ENCODE measurements around the gene DPP9. TPM values are rescaled to one million over a fixed set of nuclear protein-coding genes. Genes with fewer than 3 reads are reported as not detected.

Gene DPP9
- total and polyA plus RNA-seq, 2 of the 8 experiments (the other 6 are each of a cell fraction or from before 2014, with no cell fraction given) = 11.6 to 40.7 TPM

DNA sequence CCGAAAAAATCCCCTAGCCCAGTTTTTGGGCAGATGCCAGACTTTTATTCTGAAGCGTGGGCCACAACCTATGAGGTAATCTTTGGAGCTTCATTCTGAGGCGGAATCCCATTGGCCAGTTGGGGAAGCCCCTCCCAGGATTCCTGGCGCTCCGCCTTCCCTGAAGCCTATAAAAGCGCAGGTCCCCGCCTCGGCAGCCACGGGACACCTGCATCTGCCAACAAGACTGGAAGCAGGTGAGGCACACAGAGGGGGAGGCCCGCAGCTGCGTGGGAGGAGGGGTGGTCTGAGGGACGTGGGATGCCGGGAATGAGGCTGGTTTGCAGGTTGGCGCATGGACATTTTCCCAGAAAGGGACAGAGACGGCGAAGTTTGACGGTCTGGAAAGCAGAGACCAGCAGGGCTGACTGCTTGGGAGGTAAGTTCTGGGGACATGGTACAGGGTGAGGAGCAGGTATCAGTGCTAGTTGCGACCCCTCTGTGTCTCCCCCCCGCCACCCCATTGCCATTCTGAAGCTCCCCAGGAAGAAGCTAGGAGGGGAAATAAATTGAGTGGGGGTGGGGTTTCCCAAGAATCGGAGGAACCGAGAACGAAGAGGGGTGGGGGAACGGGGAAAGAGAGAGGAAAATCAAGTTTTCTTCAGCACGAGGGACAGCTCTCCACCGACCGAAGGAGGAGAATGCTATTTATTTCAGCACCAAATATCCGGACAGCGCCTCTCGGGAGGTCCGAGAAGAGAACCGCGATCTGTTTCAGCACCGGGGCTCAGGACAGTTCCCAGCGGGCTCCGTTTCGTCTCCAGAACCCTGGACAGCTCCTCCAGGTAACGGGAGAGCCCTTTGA is 45.5 kb upstream of the DPP9 start (continued):
- TF ChIP-seq, protein P1, sequence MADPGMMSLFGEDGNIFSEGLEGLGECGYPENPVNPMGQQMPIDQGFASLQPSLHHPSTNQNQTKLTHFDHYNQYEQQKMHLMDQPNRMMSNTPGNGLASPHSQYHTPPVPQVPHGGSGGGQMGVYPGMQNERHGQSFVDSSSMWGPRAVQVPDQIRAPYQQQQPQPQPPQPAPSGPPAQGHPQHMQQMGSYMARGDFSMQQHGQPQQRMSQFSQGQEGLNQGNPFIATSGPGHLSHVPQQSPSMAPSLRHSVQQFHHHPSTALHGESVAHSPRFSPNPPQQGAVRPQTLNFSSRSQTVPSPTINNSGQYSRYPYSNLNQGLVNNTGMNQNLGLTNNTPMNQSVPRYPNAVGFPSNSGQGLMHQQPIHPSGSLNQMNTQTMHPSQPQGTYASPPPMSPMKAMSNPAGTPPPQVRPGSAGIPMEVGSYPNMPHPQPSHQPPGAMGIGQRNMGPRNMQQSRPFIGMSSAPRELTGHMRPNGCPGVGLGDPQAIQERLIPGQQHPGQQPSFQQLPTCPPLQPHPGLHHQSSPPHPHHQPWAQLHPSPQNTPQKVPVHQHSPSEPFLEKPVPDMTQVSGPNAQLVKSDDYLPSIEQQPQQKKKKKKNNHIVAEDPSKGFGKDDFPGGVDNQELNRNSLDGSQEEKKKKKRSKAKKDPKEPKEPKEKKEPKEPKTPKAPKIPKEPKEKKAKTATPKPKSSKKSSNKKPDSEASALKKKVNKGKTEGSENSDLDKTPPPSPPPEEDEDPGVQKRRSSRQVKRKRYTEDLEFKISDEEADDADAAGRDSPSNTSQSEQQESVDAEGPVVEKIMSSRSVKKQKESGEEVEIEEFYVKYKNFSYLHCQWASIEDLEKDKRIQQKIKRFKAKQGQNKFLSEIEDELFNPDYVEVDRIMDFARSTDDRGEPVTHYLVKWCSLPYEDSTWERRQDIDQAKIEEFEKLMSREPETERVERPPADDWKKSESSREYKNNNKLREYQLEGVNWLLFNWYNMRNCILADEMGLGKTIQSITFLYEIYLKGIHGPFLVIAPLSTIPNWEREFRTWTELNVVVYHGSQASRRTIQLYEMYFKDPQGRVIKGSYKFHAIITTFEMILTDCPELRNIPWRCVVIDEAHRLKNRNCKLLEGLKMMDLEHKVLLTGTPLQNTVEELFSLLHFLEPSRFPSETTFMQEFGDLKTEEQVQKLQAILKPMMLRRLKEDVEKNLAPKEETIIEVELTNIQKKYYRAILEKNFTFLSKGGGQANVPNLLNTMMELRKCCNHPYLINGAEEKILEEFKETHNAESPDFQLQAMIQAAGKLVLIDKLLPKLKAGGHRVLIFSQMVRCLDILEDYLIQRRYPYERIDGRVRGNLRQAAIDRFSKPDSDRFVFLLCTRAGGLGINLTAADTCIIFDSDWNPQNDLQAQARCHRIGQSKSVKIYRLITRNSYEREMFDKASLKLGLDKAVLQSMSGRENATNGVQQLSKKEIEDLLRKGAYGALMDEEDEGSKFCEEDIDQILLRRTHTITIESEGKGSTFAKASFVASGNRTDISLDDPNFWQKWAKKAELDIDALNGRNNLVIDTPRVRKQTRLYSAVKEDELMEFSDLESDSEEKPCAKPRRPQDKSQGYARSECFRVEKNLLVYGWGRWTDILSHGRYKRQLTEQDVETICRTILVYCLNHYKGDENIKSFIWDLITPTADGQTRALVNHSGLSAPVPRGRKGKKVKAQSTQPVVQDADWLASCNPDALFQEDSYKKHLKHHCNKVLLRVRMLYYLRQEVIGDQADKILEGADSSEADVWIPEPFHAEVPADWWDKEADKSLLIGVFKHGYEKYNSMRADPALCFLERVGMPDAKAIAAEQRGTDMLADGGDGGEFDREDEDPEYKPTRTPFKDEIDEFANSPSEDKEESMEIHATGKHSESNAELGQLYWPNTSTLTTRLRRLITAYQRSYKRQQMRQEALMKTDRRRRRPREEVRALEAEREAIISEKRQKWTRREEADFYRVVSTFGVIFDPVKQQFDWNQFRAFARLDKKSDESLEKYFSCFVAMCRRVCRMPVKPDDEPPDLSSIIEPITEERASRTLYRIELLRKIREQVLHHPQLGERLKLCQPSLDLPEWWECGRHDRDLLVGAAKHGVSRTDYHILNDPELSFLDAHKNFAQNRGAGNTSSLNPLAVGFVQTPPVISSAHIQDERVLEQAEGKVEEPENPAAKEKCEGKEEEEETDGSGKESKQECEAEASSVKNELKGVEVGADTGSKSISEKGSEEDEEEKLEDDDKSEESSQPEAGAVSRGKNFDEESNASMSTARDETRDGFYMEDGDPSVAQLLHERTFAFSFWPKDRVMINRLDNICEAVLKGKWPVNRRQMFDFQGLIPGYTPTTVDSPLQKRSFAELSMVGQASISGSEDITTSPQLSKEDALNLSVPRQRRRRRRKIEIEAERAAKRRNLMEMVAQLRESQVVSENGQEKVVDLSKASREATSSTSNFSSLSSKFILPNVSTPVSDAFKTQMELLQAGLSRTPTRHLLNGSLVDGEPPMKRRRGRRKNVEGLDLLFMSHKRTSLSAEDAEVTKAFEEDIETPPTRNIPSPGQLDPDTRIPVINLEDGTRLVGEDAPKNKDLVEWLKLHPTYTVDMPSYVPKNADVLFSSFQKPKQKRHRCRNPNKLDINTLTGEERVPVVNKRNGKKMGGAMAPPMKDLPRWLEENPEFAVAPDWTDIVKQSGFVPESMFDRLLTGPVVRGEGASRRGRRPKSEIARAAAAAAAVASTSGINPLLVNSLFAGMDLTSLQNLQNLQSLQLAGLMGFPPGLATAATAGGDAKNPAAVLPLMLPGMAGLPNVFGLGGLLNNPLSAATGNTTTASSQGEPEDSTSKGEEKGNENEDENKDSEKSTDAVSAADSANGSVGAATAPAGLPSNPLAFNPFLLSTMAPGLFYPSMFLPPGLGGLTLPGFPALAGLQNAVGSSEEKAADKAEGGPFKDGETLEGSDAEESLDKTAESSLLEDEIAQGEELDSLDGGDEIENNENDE (IDR thresholded peaks at IDR 0.05; ENCODE audit: insufficient replicate concordance, low read length) = no peak
- TF ChIP-seq MAFK (IDR thresholded peaks at IDR 0.05; ENCODE audit: low read depth, low read length) (no peak), TAF1 (IDR thresholded peaks at IDR 0.05; ENCODE audit: low read depth, low read length) (peak; percentile 43), JUND (IDR thresholded peaks at IDR 0.05; ENCODE audit: low read length) (peak; percentile 56; the same call in 1 of the 2 replicates), KDM1A (IDR thresholded peaks at IDR 0.05; ENCODE audit: borderline replicate concordance, low read length) (no peak; the same call in 1 of the 2 replicates), SP1 (IDR thresholded peaks at IDR 0.05; ENCODE audit: low read depth, low read length) (peak; percentile 77; the same call in 1 of the 2 replicates), SP4 (IDR thresholded peaks at IDR 0.05; ENCODE audit: low read length) (no peak), EZH2 (IDR thresholded peaks at IDR 0.05; ENCODE audit: low read depth, low read length, severe bottlenecking) (no peak), JUN (IDR thresholded peaks at IDR 0.05; ENCODE audit: low read depth, low read length) (0 out of 2 replicates have a peak, but pooled peaks have one; percentile 52)
